OCI-LY1 (cell line): ENCODE data around the gene SNX7.

Experiments
- H2AFZ ChIP-seq: fragments of 200-600 bp; sonication (generic), shearing (Covaris generic); 2 replicates; pipeline ENCODE4 v1.6.0; 2014; ENCODE audit warnings: antibody characterized with exemption, mild to moderate bottlenecking, low read length
- H3F3A ChIP-seq: fragments of 200-600 bp; sonication (generic), shearing (Covaris generic); 2 replicates; pipeline ENCODE4 v1.6.0; 2014; ENCODE audit warnings: mild to moderate bottlenecking, antibody characterized with exemption, low read length, moderate library complexity; ENCODE audit not compliant: insufficient read depth
- H3K27ac ChIP-seq: fragments of 200-600 bp; sonication (generic); 2 replicates; pipeline ENCODE4 v1.5.1; 2014; ENCODE audit warnings: low read length, mixed run types, mild to moderate bottlenecking, low read depth; ENCODE audit not compliant: poor library complexity, severe bottlenecking
- H3K27me3 ChIP-seq: fragments of 200-600 bp; sonication (generic); 2 replicates; pipeline ENCODE4 v1.6.0; 2014; ENCODE audit warnings: antibody characterized with exemption, mild to moderate bottlenecking, low read length, moderate library complexity; ENCODE audit not compliant: insufficient read depth
- H3K36me3 ChIP-seq: fragments of 200-600 bp; sonication (generic); 2 replicates; pipeline ENCODE4 v1.6.1; 2014; ENCODE audit warnings: mild to moderate bottlenecking, antibody characterized with exemption, low read length, moderate library complexity, mixed read lengths; ENCODE audit not compliant: insufficient read depth
- H3K4me1 ChIP-seq: fragments of 200-600 bp; sonication (generic); 2 replicates; pipeline ENCODE4 v1.5.1; 2014; ENCODE audit warnings: mild to moderate bottlenecking, low read length, moderate library complexity; ENCODE audit not compliant: insufficient read depth, severe bottlenecking
- H3K4me2 ChIP-seq: fragments of 200-600 bp; sonication (generic), shearing (Covaris generic); 2 replicates; pipeline ENCODE4 v1.6.1; 2014; ENCODE audit warnings: low read length
- H3K4me3 ChIP-seq: fragments of 200-600 bp; sonication (generic); 2 replicates; pipeline ENCODE4 v1.5.1; 2014; ENCODE audit warnings: low read length, low read depth, mild to moderate bottlenecking, mixed read lengths; ENCODE audit not compliant: poor library complexity, severe bottlenecking
- H3K79me2 ChIP-seq: fragments of 200-600 bp; shearing (Covaris generic); 2 replicates; pipeline ENCODE4 v1.6.1; 2016; ENCODE audit warnings: mixed run types, low read length, mixed read lengths; ENCODE audit not compliant: insufficient read depth
- H3K9ac ChIP-seq: fragments of 200-600 bp; sonication (generic), shearing (Covaris generic); 2 replicates; pipeline ENCODE4 v1.6.1; 2014; ENCODE audit warnings: mild to moderate bottlenecking, low read length, mixed read lengths
- H3K9me2 ChIP-seq: fragments of 200-600 bp; sonication (generic), shearing (Covaris generic); 2 replicates; pipeline ENCODE4 v1.6.1; 2014; ENCODE audit warnings: low read depth, mild to moderate bottlenecking, low read length, mixed read lengths
- H3K9me3 ChIP-seq: fragments of 200-600 bp; shearing (Covaris generic); 2 replicates; pipeline ENCODE4 v1.6.1; 2014; ENCODE audit warnings: low read length, mixed read lengths
- H4K20me1 ChIP-seq: fragments of 200-600 bp; sonication (generic), shearing (Covaris generic); 2 replicates; pipeline ENCODE4 v1.6.0; 2016; ENCODE audit warnings: mild to moderate bottlenecking, low read length; ENCODE audit not compliant: insufficient read depth
- EZH2 ChIP-seq: fragments of 200-600 bp; sonication (generic), shearing (Covaris generic); IDR thresholded peaks from 2 replicates; pipeline ENCODE4 v1.8.0; 2017; ENCODE audit warnings: borderline replicate concordance, mixed run types, mild to moderate bottlenecking, antibody characterized with exemption, low read length, moderate library complexity, mixed read lengths
- TF ChIP-seq, protein P1 (sequence below): fragments of 200-600 bp; sonication (generic), shearing (Covaris generic); IDR thresholded peaks from 2 replicates; pipeline ENCODE4 v1.5.1; 2017; ENCODE audit warnings: mild to moderate bottlenecking, antibody characterized with exemption, low read length, moderate library complexity, mixed read lengths

SNX7 gene, protein sequence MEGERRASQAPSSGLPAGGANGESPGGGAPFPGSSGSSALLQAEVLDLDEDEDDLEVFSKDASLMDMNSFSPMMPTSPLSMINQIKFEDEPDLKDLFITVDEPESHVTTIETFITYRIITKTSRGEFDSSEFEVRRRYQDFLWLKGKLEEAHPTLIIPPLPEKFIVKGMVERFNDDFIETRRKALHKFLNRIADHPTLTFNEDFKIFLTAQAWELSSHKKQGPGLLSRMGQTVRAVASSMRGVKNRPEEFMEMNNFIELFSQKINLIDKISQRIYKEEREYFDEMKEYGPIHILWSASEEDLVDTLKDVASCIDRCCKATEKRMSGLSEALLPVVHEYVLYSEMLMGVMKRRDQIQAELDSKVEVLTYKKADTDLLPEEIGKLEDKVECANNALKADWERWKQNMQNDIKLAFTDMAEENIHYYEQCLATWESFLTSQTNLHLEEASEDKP

GRCh38 chr1:98661544-98662355 is at the start of gene SNX7:
Gene SNX7 (plus strand): TSS chr1:98661721. CDS start chr1:98661732, 11 bp downstream.
- Histone ChIP-seq H3K27ac (no peak within 1 kb of the TSS), H3K9ac (no peak within 1 kb of the TSS), H3K4me3 (no peak within 1 kb of the TSS)

GRCh38 chr1:98637316-98637715 is 24.2 kb upstream of the SNX7 start:
- TF ChIP-seq, protein P1, sequence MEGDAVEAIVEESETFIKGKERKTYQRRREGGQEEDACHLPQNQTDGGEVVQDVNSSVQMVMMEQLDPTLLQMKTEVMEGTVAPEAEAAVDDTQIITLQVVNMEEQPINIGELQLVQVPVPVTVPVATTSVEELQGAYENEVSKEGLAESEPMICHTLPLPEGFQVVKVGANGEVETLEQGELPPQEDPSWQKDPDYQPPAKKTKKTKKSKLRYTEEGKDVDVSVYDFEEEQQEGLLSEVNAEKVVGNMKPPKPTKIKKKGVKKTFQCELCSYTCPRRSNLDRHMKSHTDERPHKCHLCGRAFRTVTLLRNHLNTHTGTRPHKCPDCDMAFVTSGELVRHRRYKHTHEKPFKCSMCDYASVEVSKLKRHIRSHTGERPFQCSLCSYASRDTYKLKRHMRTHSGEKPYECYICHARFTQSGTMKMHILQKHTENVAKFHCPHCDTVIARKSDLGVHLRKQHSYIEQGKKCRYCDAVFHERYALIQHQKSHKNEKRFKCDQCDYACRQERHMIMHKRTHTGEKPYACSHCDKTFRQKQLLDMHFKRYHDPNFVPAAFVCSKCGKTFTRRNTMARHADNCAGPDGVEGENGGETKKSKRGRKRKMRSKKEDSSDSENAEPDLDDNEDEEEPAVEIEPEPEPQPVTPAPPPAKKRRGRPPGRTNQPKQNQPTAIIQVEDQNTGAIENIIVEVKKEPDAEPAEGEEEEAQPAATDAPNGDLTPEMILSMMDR: no peak
- no peak for TF ChIP-seq EZH2
- no peaks in the 10 kb centered on the region for H3K79me2 ChIP-seq

More at GRCh38 chr1:98661544-98662355, at the start of gene SNX7:
- TF ChIP-seq, protein P1: no peak
- H3K4me1 ChIP-seq: no peaks in the 10 kb centered on the region
- no peaks in the 10 kb centered on the region for H3K79me2 ChIP-seq
- H4K20me1 ChIP-seq: no peaks in the 10 kb centered on the region
- H3K4me2 ChIP-seq: no peak within 1 kb of the TSS
- no peaks in the 10 kb centered on the region for H3K9me2 ChIP-seq
- no peaks in the 10 kb centered on the region for H3K27me3 ChIP-seq
- no peak within 1 kb of the TSS for H2AFZ ChIP-seq
- no peaks in the 10 kb centered on the region for H3F3A ChIP-seq
- H3K9me3 ChIP-seq: no peaks in the 10 kb centered on the region
- no peaks in the 10 kb centered on the region for H3K36me3 ChIP-seq

GRCh38 chr1:98638185-98638584 is 23.3 kb upstream of the SNX7 start:
- Histone ChIP-seq H3F3A (no peaks in the 10 kb centered on the region), H3K9me2 (no peaks in the 10 kb centered on the region), H3K9me3 (no peaks in the 10 kb centered on the region), H3K27ac (no peak overlapping the region), H3K27me3 (no peaks in the 10 kb centered on the region), H3K36me3 (no peaks in the 10 kb centered on the region), H2AFZ (no peak overlapping the region), H3K4me1 (no peaks in the 10 kb centered on the region), H3K4me2 (no peak overlapping the region), H4K20me1 (no peaks in the 10 kb centered on the region), H3K79me2 (no peaks in the 10 kb centered on the region), H3K4me3 (no peak overlapping the region), H3K9ac (no peak overlapping the region)
- TF ChIP-seq EZH2: no peak
- TF ChIP-seq, protein P1: no peak

More at GRCh38 chr1:98637316-98637715, 24.2 kb upstream of the SNX7 start:
- H3K4me2 ChIP-seq: no peak overlapping the region
- no peak overlapping the region for H3K9ac ChIP-seq
- no peaks in the 10 kb centered on the region for H3K27me3 ChIP-seq
- no peaks in the 10 kb centered on the region for H3K9me2 ChIP-seq
- no peaks in the 10 kb centered on the region for H3K4me1 ChIP-seq
- H3K4me3 ChIP-seq: no peak overlapping the region
- no peaks in the 10 kb centered on the region for H4K20me1 ChIP-seq
- H3K36me3 ChIP-seq: no peaks in the 10 kb centered on the region
- no peaks in the 10 kb centered on the region for H3F3A ChIP-seq
- H2AFZ ChIP-seq: no peak overlapping the region
- no peaks in the 10 kb centered on the region for H3K9me3 ChIP-seq
- no peak overlapping the region for H3K27ac ChIP-seq
